A549 (cell line): Measurements from ENCODE around the gene SELENOO. TPM values are rescaled to one million over a fixed set of nuclear protein-coding genes. Genes with fewer than 3 reads are reported as not detected.

Experiments
- ATAC-seq, 2 experiments: fragments of 200-7000 bp in 1 of 2; fragments of >200 bp in 1 of 2; cut with Nextera tagmentation in 1 of 2; cut with Tn5 transposase in 1 of 2; 3 replicates each; pipeline versions ENCODE4 v1.8.0 to v1.9.1; 2018 to 2020; ENCODE audit warnings: mild to moderate bottlenecking in 1 of 2, moderate library complexity in 1 of 2
- CTCF ChIA-PET: fragments of 300-600 bp; sonication (Branson Sonifier 250); formaldehyde crosslinking; extraction: SDS; loops from one replicate; lab custom pipeline; 2021; ENCODE audit warnings: antibody characterized with exemption, inconsistent platforms; lab: Yijun Ruan, JAX
- POLR2A ChIA-PET: fragments of 350-600 bp; formaldehyde crosslinking; extraction: SDS; loops from one replicate; lab custom pipeline; 2021; ENCODE audit warnings: antibody characterized with exemption, inconsistent platforms; lab: Yijun Ruan, JAX
- DNase-seq, 2 experiments: peaks; one replicate each; pipeline versions ENCODE4 v3.0.0 to v3.0.0-alpha.2; 2011 to 2016; ENCODE audit warnings: low read depth in 1 of 2, low spot score in 1 of 2
- FAIRE-seq: peaks from 2 replicates; lab custom pipeline; 2011; peaks lifted over from hg19 to GRCh38; lab: Jason Lieb, UNC
- H3K27ac ChIP-seq, 2 experiments: fragments of >200 bp; sonication (Bioruptor Twin); formaldehyde crosslinking; 3 replicates each; pipeline ENCODE4 v1.5.1; 2016 to 2017
- H3K4me1 ChIP-seq: fragments of >200 bp; sonication (Bioruptor Twin); formaldehyde crosslinking; 3 replicates; pipeline ENCODE4 v1.6.1; 2016
- H3K4me2 ChIP-seq: fragments of >200 bp; sonication (Bioruptor Twin); formaldehyde crosslinking; 3 replicates; pipeline ENCODE4 v1.6.1; 2016
- H3K4me3 ChIP-seq: fragments of >200 bp; sonication (Bioruptor Twin); formaldehyde crosslinking; 3 replicates; pipeline ENCODE4 v1.5.1; 2016
- H3K9me3 ChIP-seq: fragments of >200 bp; sonication (Bioruptor Twin); formaldehyde crosslinking; 3 replicates; pipeline ENCODE4 v1.6.1; 2016
- CBX8 ChIP-seq: fragments of 200-600 bp; sonication (generic); IDR thresholded peaks from 2 replicates; pipeline ENCODE4 v1.6.1; 2016
- EHF ChIP-seq: fragments of 250-450 bp; sonication (Bioruptor Pico); IDR thresholded peaks from 2 replicates; pipeline ENCODE4 v1.5.0; 2020; ENCODE audit warnings: mild to moderate bottlenecking
- EP300 ChIP-seq, 2 experiments: fragments of >200 bp; sonication (Bioruptor Twin); formaldehyde crosslinking; IDR thresholded peaks; 2 replicates in 1 of 2; 3 replicates in 1 of 2; pipeline ENCODE4 v1.6.1; 2016 to 2017
- ESRRA ChIP-seq: fragments of 150-350 bp; IDR thresholded peaks from 2 replicates; pipeline ENCODE4 v1.6.1; 2014; ENCODE audit warnings: mild to moderate bottlenecking, low read length, borderline replicate concordance
- FOSB ChIP-seq: fragments of 250-450 bp; sonication (Bioruptor Pico); IDR thresholded peaks from 2 replicates; pipeline ENCODE4 v1.5.0; 2020; ENCODE audit warnings: mild to moderate bottlenecking, moderate library complexity
- HDAC2 ChIP-seq: fragments of 200-600 bp; sonication (generic); IDR thresholded peaks from 2 replicates; pipeline ENCODE4 v1.6.1; 2016
- HOXA7 ChIP-seq: fragments of 250-450 bp; sonication (Bioruptor Pico); IDR thresholded peaks from 2 replicates; pipeline ENCODE4 v1.5.0; 2020; ENCODE audit warnings: mild to moderate bottlenecking, moderate library complexity
- JUN ChIP-seq, 2 experiments: fragments of >200 bp; sonication (Bioruptor Twin); formaldehyde crosslinking; IDR thresholded peaks; 2 replicates in 1 of 2; 3 replicates in 1 of 2; pipeline ENCODE4 v1.6.1; 2016 to 2017
- JUNB ChIP-seq: fragments of >200 bp; sonication (Bioruptor Twin); formaldehyde crosslinking; IDR thresholded peaks from 2 replicates; pipeline ENCODE4 v1.6.1; 2016
- KDM5A ChIP-seq: fragments of 200-600 bp; sonication (generic); IDR thresholded peaks from 2 replicates; pipeline ENCODE4 v1.6.1; 2016; ENCODE audit warnings: antibody characterized with exemption, mild to moderate bottlenecking
- MAFK ChIP-seq: fragments of 450-650 bp; IDR thresholded peaks from 2 replicates; pipeline ENCODE4 v1.6.1; 2014; ENCODE audit not compliant: partially characterized antibody
- NFE2L2 ChIP-seq: fragments of 150-350 bp; conservative IDR thresholded peaks from 2 replicates; pipeline ENCODE4 v1.6.1; 2014; ENCODE audit warnings: low read length
- NR3C1 ChIP-seq: fragments of >200 bp; sonication (Bioruptor Twin); formaldehyde crosslinking; IDR thresholded peaks from 3 replicates; pipeline ENCODE4 v1.6.1; 2017
- POLR2A ChIP-seq: IDR thresholded peaks from 2 replicates; pipeline ENCODE4 v1.6.1; 2012; ENCODE audit warnings: mild to moderate bottlenecking, low read length
- RARB ChIP-seq: fragments of 250-450 bp; sonication (Bioruptor Pico); IDR thresholded peaks from 2 replicates; pipeline ENCODE4 v1.8.0; 2021; ENCODE audit warnings: mild to moderate bottlenecking, moderate library complexity
- RFX5 ChIP-seq: fragments of 450-650 bp; IDR thresholded peaks from 2 replicates; pipeline ENCODE4 v1.7.1; 2014; ENCODE audit warnings: antibody characterized with exemption, mild to moderate bottlenecking, moderate library complexity
- SMC3 ChIP-seq: fragments of >200 bp; sonication (Bioruptor Twin); formaldehyde crosslinking; IDR thresholded peaks from 3 replicates; pipeline ENCODE4 v1.6.1; 2018; ENCODE audit warnings: inconsistent platforms
- TFCP2L1 ChIP-seq: fragments of 250-450 bp; sonication (Bioruptor Pico); IDR thresholded peaks from 2 replicates; pipeline ENCODE4 v1.5.0; 2021; ENCODE audit warnings: mild to moderate bottlenecking
- TP53 ChIP-seq: fragments of 250-450 bp; sonication (Bioruptor Pico); IDR thresholded peaks from 2 replicates; pipeline ENCODE4 v1.5.0; 2021; ENCODE audit warnings: mild to moderate bottlenecking, moderate library complexity
- ZC3H11A ChIP-seq: fragments of 450-650 bp; IDR thresholded peaks from 2 replicates; pipeline ENCODE4 v1.6.1; 2014; ENCODE audit warnings: antibody characterized with exemption, mild to moderate bottlenecking
- ZNF302 ChIP-seq: fragments of 250-450 bp; sonication (Bioruptor Pico); IDR thresholded peaks from 2 replicates; pipeline ENCODE4 v1.9.0; 2021; ENCODE audit warnings: inconsistent platforms, mild to moderate bottlenecking, moderate library complexity
- WGBS: methylation state at CpG from one replicate; pipeline ENCODE4 v1.1.6; 2017; ENCODE audit errors: missing lambda C conversion rate; 5-methylcytosine and 5-hydroxymethylcytosine counted together
- polyA plus RNA-seq, 4 experiments: library from polyadenylated mRNA; depleted of rRNA in 3 of 4; stranded (reverse); fragments of >200 nt; fragmentation: RNase III in 1 of 4; extraction: RNeasy Plus Mini Kit Qiagen cat#74134 plus additional on column Dnase treatment in 1 of 4; gene quantifications; 2 replicates in 3 of 4; 3 replicates in 1 of 4; pipeline ENCODE4 v1.2.3, GENCODE V29; 2011 to 2017
- TF ChIP-seq, protein P1 (sequence below): fragments of >200 bp; sonication (Bioruptor Twin); formaldehyde crosslinking; IDR thresholded peaks from 3 replicates; pipeline ENCODE4 v1.5.1; 2016
- TF ChIP-seq, protein P2 (sequence below): fragments of 250-450 bp; sonication (Bioruptor Pico); IDR thresholded peaks from 2 replicates; pipeline ENCODE4 v1.5.0; 2021; ENCODE audit warnings: mild to moderate bottlenecking, moderate library complexity, borderline replicate concordance
- TF ChIP-seq, protein P3 (sequence below): fragments of 150-350 bp; IDR thresholded peaks from 2 replicates; pipeline ENCODE4 v1.6.1; 2014; ENCODE audit warnings: low read depth, mild to moderate bottlenecking, low read length
- TF ChIP-seq, protein P4 (sequence below): IDR thresholded peaks from 2 replicates; pipeline ENCODE4 v1.6.1; 2012; ENCODE audit warnings: low read depth, borderline replicate concordance

The SELENOO gene
- polyA plus RNA-seq, 2 of the 4 experiments (the other 2 are of a cell fraction), result 7.8 to 14.7 TPM

DNA sequence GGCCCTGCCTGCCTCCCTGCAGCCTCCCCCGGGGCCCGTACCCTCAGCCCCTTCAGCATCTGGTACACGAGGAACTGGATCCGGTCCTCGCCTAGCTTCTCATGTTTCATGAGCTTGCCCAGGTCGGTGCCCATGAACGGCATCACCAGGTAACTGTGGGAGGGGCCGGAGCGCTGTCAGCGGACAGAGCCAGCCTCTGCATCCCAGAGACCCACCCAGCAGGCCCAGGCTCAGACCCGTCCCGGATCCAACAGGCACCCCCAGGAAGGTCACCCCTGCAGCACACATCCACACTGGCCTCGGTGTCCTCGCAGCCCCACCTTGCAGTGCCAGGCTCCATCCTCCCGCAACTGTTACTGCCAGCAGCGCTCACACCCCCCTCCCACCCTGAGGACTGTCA is 56.2 kb downstream of the SELENOO start:
- WGBS, result 84% methylated on average over 8 of the region's 16 CpGs
- POLR2A ChIA-PET, result no interaction called here
- FAIRE-seq (no peak), ATAC-seq (no peak), DNase-seq (no peak)
- Histone ChIP-seq H3K9me3 (no peaks in the 10 kb centered on the region), H3K4me2 (no peak overlapping the region), H3K4me3 (no peak overlapping the region), H3K27ac (no peak overlapping the region), H3K4me1 (peaks cover 9% of the 10 kb centered on the region)
- CTCF ChIA-PET, result interaction anchor here (2.4 kb wide), 1 partner anchor 85 kb away, joined by 11 read pairs; no protein-coding TSS in a partner anchor
- TF ChIP-seq CBX8 (no peak), EHF (CRISPR knock-in tag) (no peak), JUNB (no peak), RFX5 (no peak), ESRRA (no peak), ZNF302 (CRISPR knock-in tag) (no peak)
- TF ChIP-seq, protein P1, sequence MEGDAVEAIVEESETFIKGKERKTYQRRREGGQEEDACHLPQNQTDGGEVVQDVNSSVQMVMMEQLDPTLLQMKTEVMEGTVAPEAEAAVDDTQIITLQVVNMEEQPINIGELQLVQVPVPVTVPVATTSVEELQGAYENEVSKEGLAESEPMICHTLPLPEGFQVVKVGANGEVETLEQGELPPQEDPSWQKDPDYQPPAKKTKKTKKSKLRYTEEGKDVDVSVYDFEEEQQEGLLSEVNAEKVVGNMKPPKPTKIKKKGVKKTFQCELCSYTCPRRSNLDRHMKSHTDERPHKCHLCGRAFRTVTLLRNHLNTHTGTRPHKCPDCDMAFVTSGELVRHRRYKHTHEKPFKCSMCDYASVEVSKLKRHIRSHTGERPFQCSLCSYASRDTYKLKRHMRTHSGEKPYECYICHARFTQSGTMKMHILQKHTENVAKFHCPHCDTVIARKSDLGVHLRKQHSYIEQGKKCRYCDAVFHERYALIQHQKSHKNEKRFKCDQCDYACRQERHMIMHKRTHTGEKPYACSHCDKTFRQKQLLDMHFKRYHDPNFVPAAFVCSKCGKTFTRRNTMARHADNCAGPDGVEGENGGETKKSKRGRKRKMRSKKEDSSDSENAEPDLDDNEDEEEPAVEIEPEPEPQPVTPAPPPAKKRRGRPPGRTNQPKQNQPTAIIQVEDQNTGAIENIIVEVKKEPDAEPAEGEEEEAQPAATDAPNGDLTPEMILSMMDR, result no peak

DNA sequence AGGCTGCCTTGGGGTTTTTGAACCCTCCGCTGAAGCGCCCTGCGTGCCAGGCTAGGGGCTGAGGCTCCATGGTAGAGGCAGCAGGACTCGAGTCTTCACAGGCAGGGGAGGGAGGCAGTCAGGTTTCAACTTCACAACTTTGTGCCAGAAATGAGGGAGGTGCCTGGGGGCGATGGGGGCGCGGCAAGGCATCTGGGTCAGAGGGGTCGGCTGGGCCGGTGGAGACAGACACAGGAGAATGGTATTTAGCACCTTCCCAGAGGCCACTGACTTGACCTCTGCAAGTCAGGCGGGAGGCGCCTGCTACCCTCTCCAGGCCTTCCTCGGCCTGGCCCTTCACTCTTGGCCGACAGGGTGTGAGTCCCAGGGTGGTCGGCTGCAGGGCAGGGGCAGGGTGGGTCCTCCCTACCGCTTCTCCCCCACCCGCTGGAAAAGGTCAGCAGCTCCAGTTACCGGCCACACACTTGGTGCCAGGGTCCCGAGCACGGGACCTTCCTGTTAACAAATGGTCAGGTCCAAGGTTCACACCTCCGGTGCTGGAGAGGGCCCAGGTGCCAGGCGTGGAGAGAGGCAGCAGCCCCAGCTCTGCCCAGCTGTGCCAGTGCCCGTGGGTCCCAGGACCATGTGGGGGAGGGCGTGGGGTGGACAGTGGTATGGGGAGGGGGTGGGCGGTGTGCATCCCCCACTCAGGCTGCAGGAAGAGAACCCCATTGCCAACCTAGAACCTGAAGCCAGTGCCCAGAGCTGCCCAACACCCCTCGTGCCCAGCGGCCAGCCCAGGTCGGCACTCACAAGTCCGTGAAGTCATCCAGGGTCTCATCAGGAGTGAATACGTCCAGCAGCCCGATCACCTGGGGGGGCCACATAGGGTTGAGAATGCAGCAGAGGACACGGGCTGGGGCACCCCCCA is 56.9 kb downstream of the SELENOO start:
- Histone ChIP-seq H3K4me2 (no peak overlapping the region), H3K4me3 (no peak overlapping the region), H3K4me1 (peaks cover 15% of the 10 kb centered on the region), H3K9me3 (no peaks in the 10 kb centered on the region), H3K27ac (no peak overlapping the region)
- TF ChIP-seq EHF (CRISPR knock-in tag), result no peak
- ATAC-seq (no peak), FAIRE-seq (no peak), DNase-seq (no peak)
- 92% methylated on average over 11 of the region's 31 CpGs for WGBS
- ChIA-PET CTCF (interaction anchor here (1.3 to 2.4 kb wide), 2 partner anchors 70 to 84 kb away, joined by 4 to 11 read pairs; no protein-coding TSS in a partner anchor), POLR2A (no interaction called here)

DNA sequence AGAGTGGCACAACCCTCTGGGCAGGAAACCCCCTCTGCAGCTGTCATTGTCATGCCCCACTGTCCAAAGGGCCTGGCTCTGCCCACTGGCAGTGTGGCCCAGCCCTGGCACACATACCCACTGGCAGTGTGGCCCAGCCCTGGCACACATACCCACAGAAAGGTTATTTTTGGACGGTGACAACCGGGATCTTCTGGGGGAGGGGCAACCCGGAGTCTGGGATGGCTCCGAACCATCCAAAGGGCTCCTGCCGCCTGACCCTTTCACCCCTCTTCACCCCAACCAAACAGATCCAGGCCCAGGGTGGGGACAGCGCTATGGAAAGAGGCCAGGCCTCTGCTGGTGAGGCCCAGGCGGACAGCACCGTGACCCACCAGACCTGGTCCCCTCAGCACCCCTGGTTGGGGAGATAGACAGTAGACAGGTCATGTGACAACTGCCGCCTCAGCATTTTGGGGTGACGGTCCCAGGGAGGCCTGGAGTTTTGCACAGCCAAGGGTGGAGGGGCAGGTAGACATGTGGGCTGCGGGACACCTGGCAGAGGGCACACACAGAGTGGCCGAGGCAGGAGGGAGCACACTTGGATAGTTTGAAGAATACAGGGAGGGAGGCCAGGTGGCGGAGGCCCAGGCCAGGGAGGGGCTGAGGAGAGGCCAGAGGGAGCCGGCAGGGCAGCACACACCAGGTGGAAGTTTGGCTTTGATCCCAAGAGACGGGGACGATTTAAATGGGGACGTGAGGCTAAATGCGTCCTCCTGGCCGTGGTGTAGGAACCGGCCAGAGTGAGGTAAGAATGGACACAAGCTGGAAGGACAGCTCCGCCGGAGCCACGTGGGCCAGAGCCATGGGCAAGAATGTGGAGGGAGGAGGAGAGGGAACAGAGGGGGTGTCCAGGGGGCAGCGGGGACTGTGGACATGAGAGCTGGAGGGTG is 57.8 kb downstream of the SELENOO start:
- POLR2A ChIA-PET, result no interaction called here
- H3K27ac ChIP-seq, result no peak overlapping the region
- WGBS, result 91% methylated on average over 21 of the region's 24 CpGs

DNA sequence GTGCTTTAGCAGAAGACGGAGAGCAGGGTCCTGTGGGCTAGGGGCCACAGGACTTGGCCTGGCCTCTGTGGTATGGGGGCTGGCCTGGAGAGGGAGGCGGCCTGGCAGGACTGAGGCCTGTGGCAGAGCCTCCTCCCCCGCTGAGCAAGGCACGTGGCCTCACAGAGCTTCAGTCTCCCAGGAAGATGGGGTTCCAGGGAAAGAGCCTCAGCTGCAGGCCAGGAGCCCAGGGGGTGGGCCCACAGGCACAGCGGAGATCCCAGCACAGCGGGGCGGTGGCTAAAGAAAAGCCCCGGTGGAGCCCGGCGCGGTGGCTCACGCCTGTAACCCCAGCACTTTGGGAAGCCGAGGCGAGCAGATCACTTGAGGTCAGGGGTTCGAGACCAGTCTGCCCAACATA is 58.5 kb downstream of the SELENOO start:
- Histone ChIP-seq H3K9me3 (no peaks in the 10 kb centered on the region), H3K4me1 (peaks cover 23% of the 10 kb centered on the region), H3K4me3 (no peak overlapping the region), H3K27ac (no peak overlapping the region), H3K4me2 (no peak overlapping the region)
- CTCF ChIA-PET, result interaction anchor here (1.0 kb wide), 1 partner anchor 17 kb away, joined by 3 read pairs; no protein-coding TSS in a partner anchor
- POLR2A ChIA-PET, result no interaction called here
- DNase-seq (no peak), FAIRE-seq (no peak), ATAC-seq (no peak)
- WGBS, result 85% methylated on average over 8 of the region's 15 CpGs
- TF ChIP-seq EHF (CRISPR knock-in tag), result no peak
- TF ChIP-seq SMC3, result no peak
- TF ChIP-seq, protein P2, sequence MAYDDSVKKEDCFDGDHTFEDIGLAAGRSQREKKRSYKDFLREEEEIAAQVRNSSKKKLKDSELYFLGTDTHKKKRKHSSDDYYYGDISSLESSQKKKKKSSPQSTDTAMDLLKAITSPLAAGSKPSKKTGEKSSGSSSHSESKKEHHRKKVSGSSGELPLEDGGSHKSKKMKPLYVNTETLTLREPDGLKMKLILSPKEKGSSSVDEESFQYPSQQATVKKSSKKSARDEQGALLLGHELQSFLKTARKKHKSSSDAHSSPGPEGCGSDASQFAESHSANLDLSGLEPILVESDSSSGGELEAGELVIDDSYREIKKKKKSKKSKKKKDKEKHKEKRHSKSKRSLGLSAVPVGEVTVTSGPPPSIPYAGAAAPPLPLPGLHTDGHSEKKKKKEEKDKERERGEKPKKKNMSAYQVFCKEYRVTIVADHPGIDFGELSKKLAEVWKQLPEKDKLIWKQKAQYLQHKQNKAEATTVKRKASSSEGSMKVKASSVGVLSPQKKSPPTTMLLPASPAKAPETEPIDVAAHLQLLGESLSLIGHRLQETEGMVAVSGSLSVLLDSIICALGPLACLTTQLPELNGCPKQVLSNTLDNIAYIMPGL (CRISPR knock-in tag), result no peak
- TF ChIP-seq TFCP2L1 (CRISPR knock-in tag), result no peak
- TF ChIP-seq TP53 (CRISPR knock-in tag), result no peak
- no peak for TF ChIP-seq NR3C1
- no peak for TF ChIP-seq POLR2A
- TF ChIP-seq HDAC2, result no peak
- no peak for TF ChIP-seq CBX8
- no peak for TF ChIP-seq FOSB
- no peak for TF ChIP-seq ZC3H11A
- TF ChIP-seq, protein P3, sequence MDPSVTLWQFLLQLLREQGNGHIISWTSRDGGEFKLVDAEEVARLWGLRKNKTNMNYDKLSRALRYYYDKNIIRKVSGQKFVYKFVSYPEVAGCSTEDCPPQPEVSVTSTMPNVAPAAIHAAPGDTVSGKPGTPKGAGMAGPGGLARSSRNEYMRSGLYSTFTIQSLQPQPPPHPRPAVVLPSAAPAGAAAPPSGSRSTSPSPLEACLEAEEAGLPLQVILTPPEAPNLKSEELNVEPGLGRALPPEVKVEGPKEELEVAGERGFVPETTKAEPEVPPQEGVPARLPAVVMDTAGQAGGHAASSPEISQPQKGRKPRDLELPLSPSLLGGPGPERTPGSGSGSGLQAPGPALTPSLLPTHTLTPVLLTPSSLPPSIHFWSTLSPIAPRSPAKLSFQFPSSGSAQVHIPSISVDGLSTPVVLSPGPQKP, result no peak
- TF ChIP-seq, protein P4, sequence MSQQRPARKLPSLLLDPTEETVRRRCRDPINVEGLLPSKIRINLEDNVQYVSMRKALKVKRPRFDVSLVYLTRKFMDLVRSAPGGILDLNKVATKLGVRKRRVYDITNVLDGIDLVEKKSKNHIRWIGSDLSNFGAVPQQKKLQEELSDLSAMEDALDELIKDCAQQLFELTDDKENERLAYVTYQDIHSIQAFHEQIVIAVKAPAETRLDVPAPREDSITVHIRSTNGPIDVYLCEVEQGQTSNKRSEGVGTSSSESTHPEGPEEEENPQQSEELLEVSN, result no peak
- TF ChIP-seq HOXA7 (CRISPR knock-in tag), result no peak
- no peak for TF ChIP-seq RARB (CRISPR knock-in tag)
- TF ChIP-seq KDM5A, result no peak
- TF ChIP-seq NFE2L2, result no peak
- no peak for TF ChIP-seq EP300 (IDR thresholded peaks at IDR 0.05)

More for the DNA sequence above, 57.8 kb downstream of the SELENOO start:
- TF ChIP-seq JUN (IDR thresholded peaks at IDR 0.05) (no peak), MAFK (peak; percentile 91)
- Histone ChIP-seq H3K9me3 (no peaks in the 10 kb centered on the region), H3K4me3 (no peak overlapping the region), H3K4me1 (peaks cover 23% of the 10 kb centered on the region), H3K4me2 (no peak overlapping the region)
- FAIRE-seq (no peak), DNase-seq (no peak), ATAC-seq (no peak)
- CTCF ChIA-PET, result interaction anchor here (1.0 to 1.3 kb wide), 2 partner anchors 18 to 69 kb away, joined by 3 to 4 read pairs; no protein-coding TSS in a partner anchor
